ENCODE data around the gene SMAD2.

GRCh38 chr18:47950511-47950910, 20.1 kb upstream of the SMAD2 start:
- TF ChIP-seq POLR2A (IDR thresholded peaks at IDR 0.05) (no peak), CTCF (IDR thresholded peaks at IDR 0.05) (no peak), POLR2AphosphoS5 (IDR thresholded peaks at IDR 0.05; ENCODE audit: insufficient read depth in 1 of 2, low read depth in 1 of 2) (no peak)
